H1 (cell line): Measurements from ENCODE around the gene SLC13A3. TPM values are rescaled to one million over a fixed set of nuclear protein-coding genes. Genes with fewer than 3 reads are reported as not detected.

Source experiments
- CTCF ChIA-PET: fragments of 300-600 bp; sonication (Branson Sonifier 250); formaldehyde crosslinking; loops from one replicate; lab custom pipeline; 2021; ENCODE audit not compliant: partially characterized antibody; lab: Charles Lee
- POLR2A ChIA-PET: fragments of 300-600 bp; sonication (Branson Sonifier 250); formaldehyde crosslinking; loops from one replicate; lab custom pipeline; 2021; ENCODE audit warnings: inconsistent platforms; ENCODE audit not compliant: partially characterized antibody; lab: Charles Lee
- DNase-seq, 2 experiments: peaks; one replicate each; pipeline versions ENCODE4 v3.0.0 to v3.0.0-alpha.2; 2010 to 2022; ENCODE audit warnings: low spot score in 2 of 2, low read depth in 1 of 2, mixed read lengths in 1 of 2
- FAIRE-seq: peaks from 2 replicates; lab custom pipeline; 2011; peaks lifted over from hg19 to GRCh38; lab: Jason Lieb, UNC
- H2AFZ ChIP-seq: 2 replicates; pipeline ENCODE4 v1.8.1; 2012; ENCODE audit warnings: low read length, inconsistent platforms
- H2AK5ac ChIP-seq: 2 replicates; pipeline ENCODE4 v1.6.1; 2013; ENCODE audit warnings: low read depth, low read length
- H2BK120ac ChIP-seq: replicated peaks from 2 replicates; pipeline ENCODE3; 2013; ENCODE audit warnings: low read depth, low read length, inconsistent platforms
- H2BK12ac ChIP-seq: 2 replicates; pipeline ENCODE4 v1.6.1; 2013; ENCODE audit warnings: low read depth, low read length
- H2BK15ac ChIP-seq: 2 replicates; pipeline ENCODE4 v1.6.1; 2013; ENCODE audit warnings: low read length
- H2BK20ac ChIP-seq: 2 replicates; pipeline ENCODE4 v1.6.1; 2013; ENCODE audit warnings: low read length
- H2BK5ac ChIP-seq: 2 replicates; pipeline ENCODE4 v1.6.1; 2013; ENCODE audit warnings: low read depth, low read length
- H3K14ac ChIP-seq: 2 replicates; pipeline ENCODE4 v1.6.1; 2013; ENCODE audit warnings: inconsistent platforms; ENCODE audit not compliant: insufficient read length
- H3K18ac ChIP-seq: 2 replicates; pipeline ENCODE4 v1.6.1; 2013; ENCODE audit warnings: low read length; ENCODE audit errors: extremely low read depth
- H3K23ac ChIP-seq: 2 replicates; pipeline ENCODE4 v1.6.1; 2013; ENCODE audit warnings: inconsistent platforms; ENCODE audit not compliant: insufficient read length
- H3K23me2 ChIP-seq: 2 replicates; pipeline ENCODE4 v1.6.1; 2013; ENCODE audit warnings: low read depth, low read length
- H3K27ac ChIP-seq: 2 replicates; pipeline ENCODE4 v1.6.1; 2011; ENCODE audit warnings: low read depth, low read length, inconsistent platforms
- H3K27me3 ChIP-seq, 4 experiments: replicated peaks in 1 of 4; 1 replicate in 1 of 4; 2 replicates in 3 of 4; pipeline versions ENCODE4 v1.6.1 to v1.8.1; 2011 to 2013; ENCODE audit warnings: low read length in 3 of 4, mild to moderate bottlenecking in 3 of 4, inconsistent platforms in 2 of 4, mixed read lengths in 2 of 4, moderate library complexity in 1 of 4; ENCODE audit not compliant: control insufficient read depth in 3 of 4, insufficient read depth in 3 of 4; ENCODE audit errors: extremely low read depth in 1 of 4
- H3K36me3 ChIP-seq, 4 experiments: 2 replicates each; pipeline versions ENCODE4 v1.6.1 to v1.8.1; 2011 to 2013; ENCODE audit warnings: mild to moderate bottlenecking in 4 of 4, low read length in 3 of 4, moderate library complexity in 2 of 4, control low read depth in 1 of 4, inconsistent platforms in 1 of 4; ENCODE audit not compliant: insufficient read depth in 4 of 4, control insufficient read depth in 2 of 4
- H3K4ac ChIP-seq: replicated peaks from 2 replicates; pipeline ENCODE3; 2013; ENCODE audit warnings: low read length, low read depth, mixed read lengths, inconsistent platforms; ENCODE audit not compliant: insufficient read length
- H3K4me1 ChIP-seq, 4 experiments: replicated peaks in 1 of 4; 1 replicate in 1 of 4; 2 replicates in 3 of 4; pipeline versions ENCODE4 v1.6.1 to v1.8.1; 2011 to 2013; ENCODE audit warnings: low read length in 3 of 4, inconsistent platforms in 2 of 4, mixed read lengths in 1 of 4; ENCODE audit not compliant: insufficient read depth in 4 of 4, control insufficient read depth in 3 of 4
- H3K4me2 ChIP-seq, 2 experiments: 2 replicates each; pipeline versions ENCODE4 v1.6.1 to v1.8.1; 2011 to 2013; ENCODE audit warnings: low read depth in 2 of 2, low read length in 2 of 2, control low read depth in 1 of 2, inconsistent platforms in 1 of 2, mild to moderate bottlenecking in 1 of 2; ENCODE audit not compliant: insufficient read depth in 1 of 2
- H3K4me3 ChIP-seq, 4 experiments: fragments of 200-600, 300-600 bp in 1 of 4; sonication (generic), shearing (Covaris generic), sonication (Bioruptor Twin) in 1 of 4; 2 replicates each; pipeline versions ENCODE4 v1.5.1 to v1.8.1; 2011 to 2016; ENCODE audit warnings: low read length in 4 of 4, low read depth in 3 of 4, control low read depth in 2 of 4, inconsistent platforms in 2 of 4, mild to moderate bottlenecking in 2 of 4, mixed read lengths in 1 of 4, moderate library complexity in 1 of 4; ENCODE audit not compliant: insufficient read depth in 2 of 4; ENCODE audit errors: extremely low read depth in 1 of 4
- H3K56ac ChIP-seq: replicated peaks from 2 replicates; pipeline ENCODE3; 2013; ENCODE audit warnings: low read depth, mild to moderate bottlenecking, mixed read lengths, low read length, inconsistent platforms; ENCODE audit not compliant: insufficient read length
- H3K79me1 ChIP-seq: 2 replicates; pipeline ENCODE4 v1.6.1; 2013; ENCODE audit warnings: low read depth, low read length, control low read depth
- H3K79me2 ChIP-seq, 2 experiments: 2 replicates each; pipeline versions ENCODE4 v1.6.1 to v1.8.1; 2012 to 2013; ENCODE audit warnings: low read length in 2 of 2, mild to moderate bottlenecking in 2 of 2, inconsistent platforms in 1 of 2; ENCODE audit not compliant: insufficient read depth in 2 of 2, control insufficient read depth in 1 of 2
- H3K9ac ChIP-seq, 4 experiments: replicated peaks in 1 of 4; 1 replicate in 1 of 4; 2 replicates in 3 of 4; pipeline versions ENCODE4 v1.6.1 to v1.8.1; 2011 to 2013; ENCODE audit warnings: low read depth in 3 of 4, low read length in 3 of 4, control low read depth in 2 of 4, mild to moderate bottlenecking in 2 of 4, moderate library complexity in 2 of 4, inconsistent platforms in 1 of 4; ENCODE audit errors: extremely low read depth in 1 of 4
- H3K9me3 ChIP-seq, 2 experiments: 2 replicates each; pipeline versions ENCODE4 v1.6.1 to v1.8.1; 2012 to 2013; ENCODE audit warnings: mild to moderate bottlenecking in 2 of 2, moderate library complexity in 2 of 2, control low read depth in 1 of 2, inconsistent platforms in 1 of 2, low read depth in 1 of 2, low read length in 1 of 2, mixed read lengths in 1 of 2; ENCODE audit not compliant: insufficient read depth in 2 of 2
- H4K20me1 ChIP-seq, 2 experiments: replicated peaks in 1 of 2; 2 replicates each; pipeline versions ENCODE3 to v1.8.1; 2011 to 2013; ENCODE audit warnings: inconsistent platforms in 2 of 2, low read length in 2 of 2, mild to moderate bottlenecking in 1 of 2; ENCODE audit not compliant: insufficient read depth in 2 of 2, control insufficient read depth in 1 of 2
- H4K5ac ChIP-seq: 2 replicates; pipeline ENCODE4 v1.6.1; 2013; ENCODE audit warnings: low read length, low read depth, mixed read lengths, inconsistent platforms; ENCODE audit not compliant: insufficient read length
- H4K8ac ChIP-seq: 2 replicates; pipeline ENCODE4 v1.8.0; 2013; ENCODE audit warnings: mild to moderate bottlenecking, moderate library complexity, low read length, inconsistent platforms; ENCODE audit not compliant: insufficient read depth; ENCODE audit errors: extremely low read depth
- H4K91ac ChIP-seq: replicated peaks from 2 replicates; pipeline ENCODE3; 2013; ENCODE audit warnings: low read length, mixed read lengths, inconsistent platforms; ENCODE audit not compliant: insufficient read length
- CTBP2 ChIP-seq: IDR thresholded peaks from 2 replicates; pipeline ENCODE4 v1.7.0; 2011; ENCODE audit warnings: borderline replicate concordance, mild to moderate bottlenecking, moderate library complexity, mixed read lengths, low read length; ENCODE audit not compliant: insufficient read depth, insufficient read length
- CTCF ChIP-seq, 3 experiments: IDR thresholded peaks; 1 replicate in 2 of 3; 2 replicates in 1 of 3; pipeline versions ENCODE4 v1.5.1 to v1.6.1; 2011; ENCODE audit warnings: low read length in 3 of 3, mild to moderate bottlenecking in 3 of 3, inconsistent platforms in 2 of 3, low read depth in 1 of 3, moderate library complexity in 1 of 3; ENCODE audit not compliant: insufficient read depth in 1 of 3; ENCODE audit errors: control extremely low read depth in 1 of 3
- MAX ChIP-seq: IDR thresholded peaks from 2 replicates; pipeline ENCODE4 v1.6.1; 2012; ENCODE audit warnings: inconsistent platforms
- POU5F1 ChIP-seq: IDR thresholded peaks from 2 replicates; pipeline ENCODE4 v1.6.1; 2011; ENCODE audit warnings: low read depth, mild to moderate bottlenecking, low read length, moderate library complexity
- RAD21 ChIP-seq, 2 experiments: IDR thresholded peaks in 1 of 2; conservative IDR thresholded peaks in 1 of 2; 2 replicates each; pipeline ENCODE4 v1.6.1; 2011; ENCODE audit warnings: low read depth in 2 of 2, low read length in 2 of 2, improper control_type of control experiment in 1 of 2, inconsistent platforms in 1 of 2, mild to moderate bottlenecking in 1 of 2, moderate library complexity in 1 of 2
- WGBS, 2 experiments: shearing (Covaris generic) in 1 of 2; methylation state at CpG; one replicate each; pipeline versions ENCODE4 v1.1.6 to v1.1.7; 2013 to 2015; ENCODE audit warnings: low lambda C conversion rate in 2 of 2, mixed read lengths in 2 of 2, inconsistent platforms in 1 of 2, low coverage in 1 of 2, missing lambda C conversion rate in 1 of 2; ENCODE audit not compliant: insufficient replicate concordance in 2 of 2, insufficient coverage in 1 of 2, insufficient read length in 1 of 2; ENCODE audit errors: extremely low coverage in 1 of 2, missing lambda C conversion rate in 1 of 2; 5-methylcytosine and 5-hydroxymethylcytosine counted together
- polyA plus RNA-seq, 7 experiments: library from polyadenylated mRNA; depleted of rRNA in 3 of 7; stranded (reverse) in 5 of 7; unstranded in 2 of 7; fragments of >200 nt in 5 of 7; fragments of 200-250 nt in 2 of 7; gene quantifications; 1 replicate in 5 of 7; 2 replicates in 1 of 7; 4 replicates in 1 of 7; pipeline versions ENCODE4 v1.2.1 to v1.2.3, GENCODE V29; 2011 to 2013; ENCODE audit warnings: missing spikeins in 2 of 7, mixed read lengths in 2 of 7
- total RNA-seq: library from RNA; stranded (reverse); fragmentation: NEBNext Ultra II Directional; extraction: Animal tissue kit (Norgen Biotek cat#: 25700); gene quantifications from 2 replicates; pipeline ENCODE4 v1.2.1, GENCODE V29; 2021

Gene SLC13A3
- total and polyA plus RNA-seq, 2 of the 8 experiments (the other 6 are each of a cell fraction or from before 2014, with no cell fraction given): 9.4 to 12.6 TPM

- CTCF ChIA-PET: interaction anchor here (0.9 to 7.3 kb wide), 22 partner anchors 11 to 232 kb away, joined by 3 to 63 read pairs (median 4); no protein-coding TSS in a partner anchor
- H3K27me3 ChIP-seq: no peaks in the 10 kb centered on the region
- TF ChIP-seq CTCF (IDR thresholded peaks at IDR 0.05; ENCODE audit: control extremely low read depth in 1 of 3, insufficient read depth in 1 of 3, low read depth in 1 of 3, low read length in 3 of 3): peak; percentile 87 to 99 (median 91)
- TF ChIP-seq RAD21 (IDR thresholded peaks at IDR 0.05 in 1 of 2, conservative IDR thresholded peaks at IDR 0.05 in 1 of 2; ENCODE audit: low read depth in 2 of 2, low read length in 2 of 2): peak; percentile 95 to 99
- no peak for TF ChIP-seq CTBP2
- no peak for TF ChIP-seq MAX
- no peak for TF ChIP-seq POU5F1
Measured at GRCh38 chr20:46520976-46521579, 130.2 kb downstream of the SLC13A3 start.

More at GRCh38 chr20:46520976-46521579, 130.2 kb downstream of the SLC13A3 start:
- Histone ChIP-seq H3K4me1 (no peaks in the 10 kb centered on the region; a peak in 1 of 7 replicates), H3K4me2 (no peak overlapping the region), H3K14ac (no peak overlapping the region), H2AK5ac (no peak overlapping the region), H2BK15ac (no peak overlapping the region), H3K23ac (no peak overlapping the region), H3K9me3 (no peaks in the 10 kb centered on the region; a peak in 1 of 4 replicates), H4K91ac (no peak overlapping the region), H4K8ac (no peak overlapping the region), H3K4ac (no peak overlapping the region), H2AFZ (peak overlapping the region; percentile 4; the same call in 1 of the 2 replicates), H3K79me1 (no peaks in the 10 kb centered on the region), H3K56ac (no peak overlapping the region), H3K4me3 (no peak overlapping the region), H3K9ac (no peak overlapping the region), H3K36me3 (no peaks in the 10 kb centered on the region), H4K20me1 (no peaks in the 10 kb centered on the region), H4K5ac (no peak overlapping the region), H2BK20ac (no peak overlapping the region), H3K18ac (no peak overlapping the region), H2BK5ac (no peak overlapping the region), H3K23me2 (no peaks in the 10 kb centered on the region), H2BK120ac (no peak overlapping the region), H3K27ac (no peak overlapping the region), H2BK12ac (no peak overlapping the region), H3K79me2 (no peaks in the 10 kb centered on the region)
- WGBS, 2 experiments: 23% methylated on average over 4 of the region's 4 CpGs; no CpG with 5 or more reads in 1 of the 2 experiments
- DNase-seq (peak; percentile 59 to 71), FAIRE-seq (peak; percentile 98)
- POLR2A ChIA-PET: interaction anchor here (0.8 to 1.0 kb wide), 2 partner anchors 159 to 162 kb away, joined by 3 to 4 read pairs; no protein-coding TSS in a partner anchor
